H1 (cell line): ENCODE results near the gene ENDOG. TPM values are rescaled to one million over a fixed set of nuclear protein-coding genes. Genes with fewer than 3 reads are reported as not detected.

Experiments
- CTCF ChIA-PET: fragments of 300-600 bp; sonication (Branson Sonifier 250); formaldehyde crosslinking; loops from one replicate; lab custom pipeline; 2021; ENCODE audit not compliant: partially characterized antibody; lab: Charles Lee
- POLR2A ChIA-PET: fragments of 300-600 bp; sonication (Branson Sonifier 250); formaldehyde crosslinking; loops from one replicate; lab custom pipeline; 2021; ENCODE audit warnings: inconsistent platforms; ENCODE audit not compliant: partially characterized antibody; lab: Charles Lee
- DNase-seq, 2 experiments: peaks; one replicate each; pipeline versions ENCODE4 v3.0.0 to v3.0.0-alpha.2; 2010 to 2022; ENCODE audit warnings: low spot score in 2 of 2, low read depth in 1 of 2, mixed read lengths in 1 of 2
- FAIRE-seq: peaks from 2 replicates; lab custom pipeline; 2011; peaks lifted over from hg19 to GRCh38; lab: Jason Lieb, UNC
- H2AFZ ChIP-seq: 2 replicates; pipeline ENCODE4 v1.8.1; 2012; ENCODE audit warnings: low read length, inconsistent platforms
- H2AK5ac ChIP-seq: 2 replicates; pipeline ENCODE4 v1.6.1; 2013; ENCODE audit warnings: low read depth, low read length
- H2BK120ac ChIP-seq: replicated peaks from 2 replicates; pipeline ENCODE3; 2013; ENCODE audit warnings: low read depth, low read length, inconsistent platforms
- H2BK12ac ChIP-seq: 2 replicates; pipeline ENCODE4 v1.6.1; 2013; ENCODE audit warnings: low read depth, low read length
- H2BK15ac ChIP-seq: 2 replicates; pipeline ENCODE4 v1.6.1; 2013; ENCODE audit warnings: low read length
- H2BK20ac ChIP-seq: 2 replicates; pipeline ENCODE4 v1.6.1; 2013; ENCODE audit warnings: low read length
- H2BK5ac ChIP-seq: 2 replicates; pipeline ENCODE4 v1.6.1; 2013; ENCODE audit warnings: low read depth, low read length
- H3K14ac ChIP-seq: 2 replicates; pipeline ENCODE4 v1.6.1; 2013; ENCODE audit warnings: inconsistent platforms; ENCODE audit not compliant: insufficient read length
- H3K18ac ChIP-seq: 2 replicates; pipeline ENCODE4 v1.6.1; 2013; ENCODE audit warnings: low read length; ENCODE audit errors: extremely low read depth
- H3K23ac ChIP-seq: 2 replicates; pipeline ENCODE4 v1.6.1; 2013; ENCODE audit warnings: inconsistent platforms; ENCODE audit not compliant: insufficient read length
- H3K23me2 ChIP-seq: 2 replicates; pipeline ENCODE4 v1.6.1; 2013; ENCODE audit warnings: low read depth, low read length
- H3K27ac ChIP-seq: 2 replicates; pipeline ENCODE4 v1.6.1; 2011; ENCODE audit warnings: low read depth, low read length, inconsistent platforms
- H3K27me3 ChIP-seq, 4 experiments: replicated peaks in 1 of 4; 1 replicate in 1 of 4; 2 replicates in 3 of 4; pipeline versions ENCODE4 v1.6.1 to v1.8.1; 2011 to 2013; ENCODE audit warnings: low read length in 3 of 4, mild to moderate bottlenecking in 3 of 4, inconsistent platforms in 2 of 4, mixed read lengths in 2 of 4, moderate library complexity in 1 of 4; ENCODE audit not compliant: control insufficient read depth in 3 of 4, insufficient read depth in 3 of 4; ENCODE audit errors: extremely low read depth in 1 of 4
- H3K36me3 ChIP-seq, 4 experiments: 2 replicates each; pipeline versions ENCODE4 v1.6.1 to v1.8.1; 2011 to 2013; ENCODE audit warnings: mild to moderate bottlenecking in 4 of 4, low read length in 3 of 4, moderate library complexity in 2 of 4, control low read depth in 1 of 4, inconsistent platforms in 1 of 4; ENCODE audit not compliant: insufficient read depth in 4 of 4, control insufficient read depth in 2 of 4
- H3K4ac ChIP-seq: replicated peaks from 2 replicates; pipeline ENCODE3; 2013; ENCODE audit warnings: low read length, low read depth, mixed read lengths, inconsistent platforms; ENCODE audit not compliant: insufficient read length
- H3K4me1 ChIP-seq, 4 experiments: replicated peaks in 1 of 4; 1 replicate in 1 of 4; 2 replicates in 3 of 4; pipeline versions ENCODE4 v1.6.1 to v1.8.1; 2011 to 2013; ENCODE audit warnings: low read length in 3 of 4, inconsistent platforms in 2 of 4, mixed read lengths in 1 of 4; ENCODE audit not compliant: insufficient read depth in 4 of 4, control insufficient read depth in 3 of 4
- H3K4me2 ChIP-seq, 2 experiments: 2 replicates each; pipeline versions ENCODE4 v1.6.1 to v1.8.1; 2011 to 2013; ENCODE audit warnings: low read depth in 2 of 2, low read length in 2 of 2, control low read depth in 1 of 2, inconsistent platforms in 1 of 2, mild to moderate bottlenecking in 1 of 2; ENCODE audit not compliant: insufficient read depth in 1 of 2
- H3K4me3 ChIP-seq, 4 experiments: fragments of 200-600, 300-600 bp in 1 of 4; sonication (generic), shearing (Covaris generic), sonication (Bioruptor Twin) in 1 of 4; 2 replicates each; pipeline versions ENCODE4 v1.5.1 to v1.8.1; 2011 to 2016; ENCODE audit warnings: low read length in 4 of 4, low read depth in 3 of 4, control low read depth in 2 of 4, inconsistent platforms in 2 of 4, mild to moderate bottlenecking in 2 of 4, mixed read lengths in 1 of 4, moderate library complexity in 1 of 4; ENCODE audit not compliant: insufficient read depth in 2 of 4; ENCODE audit errors: extremely low read depth in 1 of 4
- H3K56ac ChIP-seq: replicated peaks from 2 replicates; pipeline ENCODE3; 2013; ENCODE audit warnings: low read depth, mild to moderate bottlenecking, mixed read lengths, low read length, inconsistent platforms; ENCODE audit not compliant: insufficient read length
- H3K79me1 ChIP-seq: 2 replicates; pipeline ENCODE4 v1.6.1; 2013; ENCODE audit warnings: low read depth, low read length, control low read depth
- H3K79me2 ChIP-seq, 2 experiments: 2 replicates each; pipeline versions ENCODE4 v1.6.1 to v1.8.1; 2012 to 2013; ENCODE audit warnings: low read length in 2 of 2, mild to moderate bottlenecking in 2 of 2, inconsistent platforms in 1 of 2; ENCODE audit not compliant: insufficient read depth in 2 of 2, control insufficient read depth in 1 of 2
- H3K9ac ChIP-seq, 4 experiments: replicated peaks in 1 of 4; 1 replicate in 1 of 4; 2 replicates in 3 of 4; pipeline versions ENCODE4 v1.6.1 to v1.8.1; 2011 to 2013; ENCODE audit warnings: low read depth in 3 of 4, low read length in 3 of 4, control low read depth in 2 of 4, mild to moderate bottlenecking in 2 of 4, moderate library complexity in 2 of 4, inconsistent platforms in 1 of 4; ENCODE audit errors: extremely low read depth in 1 of 4
- H3K9me3 ChIP-seq, 2 experiments: 2 replicates each; pipeline versions ENCODE4 v1.6.1 to v1.8.1; 2012 to 2013; ENCODE audit warnings: mild to moderate bottlenecking in 2 of 2, moderate library complexity in 2 of 2, control low read depth in 1 of 2, inconsistent platforms in 1 of 2, low read depth in 1 of 2, low read length in 1 of 2, mixed read lengths in 1 of 2; ENCODE audit not compliant: insufficient read depth in 2 of 2
- H4K20me1 ChIP-seq, 2 experiments: replicated peaks in 1 of 2; 2 replicates each; pipeline versions ENCODE3 to v1.8.1; 2011 to 2013; ENCODE audit warnings: inconsistent platforms in 2 of 2, low read length in 2 of 2, mild to moderate bottlenecking in 1 of 2; ENCODE audit not compliant: insufficient read depth in 2 of 2, control insufficient read depth in 1 of 2
- H4K5ac ChIP-seq: 2 replicates; pipeline ENCODE4 v1.6.1; 2013; ENCODE audit warnings: low read length, low read depth, mixed read lengths, inconsistent platforms; ENCODE audit not compliant: insufficient read length
- H4K8ac ChIP-seq: 2 replicates; pipeline ENCODE4 v1.8.0; 2013; ENCODE audit warnings: mild to moderate bottlenecking, moderate library complexity, low read length, inconsistent platforms; ENCODE audit not compliant: insufficient read depth; ENCODE audit errors: extremely low read depth
- H4K91ac ChIP-seq: replicated peaks from 2 replicates; pipeline ENCODE3; 2013; ENCODE audit warnings: low read length, mixed read lengths, inconsistent platforms; ENCODE audit not compliant: insufficient read length
- ASH2L ChIP-seq: fragments of 200-600, 300-600 bp; sonication (generic); IDR thresholded peaks from one replicate; pipeline ENCODE4 v1.7.1; 2017; ENCODE audit warnings: low read length
- BRCA1 ChIP-seq: IDR thresholded peaks from 2 replicates; pipeline ENCODE4 v1.6.1; 2012; ENCODE audit warnings: low read depth, low read length, improper control_type of control experiment
- CBX8 ChIP-seq: fragments of 300-800, 300-1000 bp; sonication (generic); IDR thresholded peaks from 2 replicates; pipeline ENCODE4 v1.7.1; 2016; ENCODE audit warnings: low read depth, low read length, borderline replicate concordance
- CHD1 ChIP-seq: IDR thresholded peaks from 2 replicates; pipeline ENCODE4 v1.6.1; 2012; ENCODE audit warnings: low read depth, low read length, improper control_type of control experiment
- CTCF ChIP-seq, 3 experiments: IDR thresholded peaks; 1 replicate in 2 of 3; 2 replicates in 1 of 3; pipeline versions ENCODE4 v1.5.1 to v1.6.1; 2011; ENCODE audit warnings: low read length in 3 of 3, mild to moderate bottlenecking in 3 of 3, inconsistent platforms in 2 of 3, low read depth in 1 of 3, moderate library complexity in 1 of 3; ENCODE audit not compliant: insufficient read depth in 1 of 3; ENCODE audit errors: control extremely low read depth in 1 of 3
- GABPA ChIP-seq: IDR thresholded peaks from 2 replicates; pipeline ENCODE4 v1.6.1; 2011; ENCODE audit warnings: mild to moderate bottlenecking, low read length, moderate library complexity, borderline replicate concordance; ENCODE audit not compliant: insufficient read depth
- KDM1A ChIP-seq: fragments of 200-600, 300-600 bp; sonication (generic); IDR thresholded peaks from 2 replicates; pipeline ENCODE4 v1.7.1; 2016; ENCODE audit warnings: mild to moderate bottlenecking, low read length, borderline replicate concordance
- PHF8 ChIP-seq: fragments of 200-600 bp; sonication (generic); conservative IDR thresholded peaks from 2 replicates; pipeline ENCODE4 v1.7.1; 2012; ENCODE audit warnings: low read depth, mild to moderate bottlenecking, inconsistent platforms, low read length, moderate library complexity
- RBBP5 ChIP-seq: IDR thresholded peaks from 2 replicates; pipeline ENCODE4 v1.7.1; 2012; ENCODE audit warnings: low read depth, mild to moderate bottlenecking, inconsistent platforms, low read length, moderate library complexity, borderline replicate concordance
- YY1 ChIP-seq: IDR thresholded peaks from 2 replicates; pipeline ENCODE4 v1.6.1; 2011; ENCODE audit warnings: low read depth, mild to moderate bottlenecking, low read length
- ZNF274 ChIP-seq: IDR thresholded peaks from 2 replicates; pipeline ENCODE4 v1.7.0; 2012; ENCODE audit warnings: low read length, borderline replicate concordance; ENCODE audit errors: extremely low read depth
- WGBS, 2 experiments: shearing (Covaris generic) in 1 of 2; methylation state at CpG; one replicate each; pipeline versions ENCODE4 v1.1.6 to v1.1.7; 2013 to 2015; ENCODE audit warnings: low lambda C conversion rate in 2 of 2, mixed read lengths in 2 of 2, inconsistent platforms in 1 of 2, low coverage in 1 of 2, missing lambda C conversion rate in 1 of 2; ENCODE audit not compliant: insufficient replicate concordance in 2 of 2, insufficient coverage in 1 of 2, insufficient read length in 1 of 2; ENCODE audit errors: extremely low coverage in 1 of 2, missing lambda C conversion rate in 1 of 2; 5-methylcytosine and 5-hydroxymethylcytosine counted together
- polyA plus RNA-seq, 7 experiments: library from polyadenylated mRNA; depleted of rRNA in 3 of 7; stranded (reverse) in 5 of 7; unstranded in 2 of 7; fragments of >200 nt in 5 of 7; fragments of 200-250 nt in 2 of 7; gene quantifications; 1 replicate in 5 of 7; 2 replicates in 1 of 7; 4 replicates in 1 of 7; pipeline versions ENCODE4 v1.2.1 to v1.2.3, GENCODE V29; 2011 to 2013; ENCODE audit warnings: missing spikeins in 2 of 7, mixed read lengths in 2 of 7
- total RNA-seq: library from RNA; stranded (reverse); fragmentation: NEBNext Ultra II Directional; extraction: Animal tissue kit (Norgen Biotek cat#: 25700); gene quantifications from 2 replicates; pipeline ENCODE4 v1.2.1, GENCODE V29; 2021

The ENDOG gene
- total and polyA plus RNA-seq, 2 of the 8 experiments (the other 6 are each of a cell fraction or from before 2014, with no cell fraction given), result 17.5 to 23.4 TPM

- no peak overlapping the region for H3K4ac ChIP-seq
- WGBS, 2 experiments, result 97% methylated on average over 8 of the region's 8 CpGs; no CpG with 5 or more reads in 1 of the 2 experiments
- H3K9ac ChIP-seq, result no peak overlapping the region
- no peak for DNase-seq
- no peak overlapping the region for H3K14ac ChIP-seq
- no peak overlapping the region for H3K4me2 ChIP-seq
- H3K4me3 ChIP-seq, result no peak overlapping the region
- H3K23ac ChIP-seq, result no peak overlapping the region
- no peaks in the 10 kb centered on the region for H4K20me1 ChIP-seq
- H3K23me2 ChIP-seq, result no peaks in the 10 kb centered on the region
- H2BK120ac ChIP-seq, result no peak overlapping the region
- H2AFZ ChIP-seq, result no peak overlapping the region
- H4K8ac ChIP-seq, result no peak overlapping the region
- no peaks in the 10 kb centered on the region for H3K9me3 ChIP-seq
- H3K36me3 ChIP-seq, result peaks cover 6 to 14% (median 8%) of the 10 kb centered on the region in 4 experiments; a peak in 7 of 8 replicates
- H2BK20ac ChIP-seq, result no peak overlapping the region
- H3K27me3 ChIP-seq, result no peaks in the 10 kb centered on the region
- no peaks in the 10 kb centered on the region for H3K79me2 ChIP-seq
- CTCF ChIA-PET, result interaction anchor here (0.6 kb wide), 1 partner anchor 25 kb away, joined by 3 read pairs; no protein-coding TSS in a partner anchor
- H2AK5ac ChIP-seq, result no peak overlapping the region
- no peak overlapping the region for H4K5ac ChIP-seq
- H4K91ac ChIP-seq, result no peak overlapping the region
- POLR2A ChIA-PET, result interaction anchor here (0.6 to 1.3 kb wide), 5 partner anchors 8 to 37 kb away, joined by 3 read pairs; no protein-coding TSS in a partner anchor
- no peaks in the 10 kb centered on the region; the same call in 1 of the 2 replicates for H3K79me1 ChIP-seq
- H2BK15ac ChIP-seq, result no peak overlapping the region
- FAIRE-seq, result no peak
- no peak overlapping the region for H3K56ac ChIP-seq
- no peak overlapping the region for H2BK12ac ChIP-seq
- H3K4me1 ChIP-seq, result no peaks in the 10 kb centered on the region
- no peak overlapping the region for H3K18ac ChIP-seq
- H3K27ac ChIP-seq, result no peak overlapping the region
- no peak overlapping the region for H2BK5ac ChIP-seq
- TF ChIP-seq ASH2L (no peak), ZNF274 (no peak), BRCA1 (no peak), RBBP5 (no peak), CHD1 (no peak), KDM1A (no peak), CTCF (IDR thresholded peaks at IDR 0.05; ENCODE audit: control extremely low read depth in 1 of 3, insufficient read depth in 1 of 3, low read depth in 1 of 3, low read length in 3 of 3) (no peak), PHF8 (no peak), CBX8 (no peak), YY1 (no peak), GABPA (no peak)
Measured at GRCh38 chr9:128798896-128799295, 19.4 kb upstream of the ENDOG start.
